Right kidney (tissue), 1 donor: Measurements from ENCODE around the gene NEK6.

Experiments
- DNase-seq: peaks from one replicate; pipeline ENCODE4 v3.0.0-alpha.2; 2016

Gene NEK6

DNA sequence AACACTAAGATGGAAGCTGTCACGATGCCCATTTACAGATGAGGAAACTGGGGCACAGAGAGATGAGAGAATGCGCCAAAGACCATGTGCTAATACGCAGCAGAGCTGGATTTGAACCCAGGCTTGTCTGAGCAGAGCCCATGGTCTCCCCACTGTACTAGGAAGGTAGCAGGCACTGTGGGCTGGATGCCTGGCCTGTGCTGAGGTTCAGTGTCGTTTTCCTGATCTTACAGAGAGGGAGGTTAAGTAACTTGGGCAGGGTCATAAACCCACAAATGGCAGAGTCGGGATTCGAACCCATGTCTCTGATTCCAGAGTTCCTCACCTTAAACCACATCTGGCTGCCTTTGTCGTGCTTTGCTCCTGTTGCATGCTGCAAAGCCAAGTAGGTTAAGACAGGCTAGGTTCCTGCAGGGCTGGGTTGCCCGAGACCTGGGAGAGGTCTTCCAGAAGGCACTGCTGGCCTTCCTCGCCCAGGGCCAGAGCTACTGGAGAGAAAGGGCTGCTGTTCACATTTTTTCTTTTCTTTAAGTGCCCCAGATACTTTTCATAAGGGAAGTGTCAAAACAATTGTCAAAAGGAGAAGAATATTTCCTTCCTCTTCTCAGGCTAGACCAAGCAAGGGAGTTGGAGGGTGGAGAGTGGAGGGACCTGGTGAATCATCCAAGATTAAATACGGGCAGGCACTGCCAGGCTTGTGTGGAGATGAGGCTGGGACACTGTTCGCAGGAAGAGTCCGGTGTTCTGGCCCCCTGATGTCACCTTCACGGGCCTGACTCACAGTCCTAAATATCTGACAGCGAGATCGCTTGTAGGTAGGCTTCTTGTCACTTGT lies 3.2 kb downstream of the NEK6 start:
- DNase-seq, result no peak

DNA sequence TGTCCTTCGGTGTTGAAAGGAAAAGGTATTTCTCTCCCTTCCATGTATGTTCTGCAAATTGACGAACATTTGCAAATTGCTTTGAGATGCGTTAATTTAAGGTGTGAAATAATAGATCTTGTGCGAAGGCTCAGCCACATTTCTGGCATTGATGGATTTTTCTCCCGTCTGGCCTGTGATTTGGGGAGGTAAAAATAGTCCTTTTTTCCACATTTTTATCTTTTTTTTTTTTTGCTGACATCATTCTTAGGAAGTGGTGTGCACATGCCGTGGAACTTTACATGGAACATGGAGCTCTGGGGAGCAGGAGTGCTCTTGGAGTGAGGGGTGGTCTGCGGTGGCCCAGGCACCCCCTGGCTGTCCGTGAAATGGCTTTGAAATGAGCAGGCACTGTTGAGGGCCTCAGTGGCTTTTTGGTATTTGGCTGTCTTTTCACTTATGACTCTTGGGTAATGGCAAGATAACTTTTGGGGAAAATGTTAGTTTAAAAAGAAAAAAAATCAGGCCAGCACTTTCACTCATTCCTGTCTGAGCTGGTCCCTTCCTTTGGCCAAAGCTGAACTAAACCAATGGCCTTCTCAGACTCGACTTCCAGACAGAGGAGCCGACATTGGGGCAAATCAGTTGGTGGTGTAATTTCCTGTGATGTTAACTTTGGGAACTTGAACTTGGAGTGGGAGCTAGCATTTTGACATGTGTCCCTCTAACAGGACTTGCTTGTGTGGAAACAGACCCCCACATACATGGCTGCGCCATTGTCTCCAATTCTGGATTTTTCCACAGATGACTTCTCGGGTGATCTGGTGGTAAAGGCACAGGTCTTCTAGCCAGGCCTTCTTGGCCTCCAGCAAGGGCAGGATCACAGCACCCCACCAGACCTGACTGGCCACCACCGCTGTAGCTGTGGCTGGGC lies 4.2 kb downstream of the NEK6 start:
- no peak for DNase-seq

DNA sequence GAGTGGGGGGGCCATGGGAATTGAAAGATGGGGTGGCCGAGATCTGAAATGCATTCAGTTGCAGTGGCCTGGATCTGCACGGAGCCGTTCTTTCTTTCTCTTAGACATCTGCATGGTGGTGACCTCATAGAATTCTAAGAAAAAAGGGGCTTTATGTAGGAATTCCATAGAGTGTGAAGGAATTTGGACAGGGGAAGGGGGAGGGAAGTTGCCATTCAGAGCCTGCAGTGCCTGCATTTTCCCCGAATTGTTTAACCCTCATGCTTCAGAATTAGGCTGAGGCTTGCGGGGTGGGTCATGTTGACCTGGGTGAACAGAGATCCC lies 4.9 kb downstream of the NEK6 start:
- DNase-seq, result no peak

DNA sequence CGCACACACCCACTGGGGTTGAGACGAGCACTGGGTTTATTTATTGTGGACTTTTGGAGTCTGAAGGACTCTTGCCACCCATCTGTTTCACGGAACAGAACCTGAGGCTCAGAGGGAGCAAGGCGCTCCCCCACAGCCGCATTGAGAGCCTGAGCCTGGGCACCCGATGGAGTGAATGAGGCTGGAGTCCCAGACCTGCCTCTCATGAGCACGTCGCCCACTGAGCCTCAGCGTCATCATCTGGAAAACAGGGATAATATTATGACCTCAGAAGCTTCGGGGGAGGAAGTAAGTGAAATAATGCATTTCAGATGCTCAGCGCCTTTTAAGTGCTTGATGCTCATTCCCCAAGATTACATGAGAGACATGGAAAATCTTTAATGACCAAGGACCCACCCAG lies 5.5 kb downstream of the NEK6 start:
- no peak for DNase-seq

DNA sequence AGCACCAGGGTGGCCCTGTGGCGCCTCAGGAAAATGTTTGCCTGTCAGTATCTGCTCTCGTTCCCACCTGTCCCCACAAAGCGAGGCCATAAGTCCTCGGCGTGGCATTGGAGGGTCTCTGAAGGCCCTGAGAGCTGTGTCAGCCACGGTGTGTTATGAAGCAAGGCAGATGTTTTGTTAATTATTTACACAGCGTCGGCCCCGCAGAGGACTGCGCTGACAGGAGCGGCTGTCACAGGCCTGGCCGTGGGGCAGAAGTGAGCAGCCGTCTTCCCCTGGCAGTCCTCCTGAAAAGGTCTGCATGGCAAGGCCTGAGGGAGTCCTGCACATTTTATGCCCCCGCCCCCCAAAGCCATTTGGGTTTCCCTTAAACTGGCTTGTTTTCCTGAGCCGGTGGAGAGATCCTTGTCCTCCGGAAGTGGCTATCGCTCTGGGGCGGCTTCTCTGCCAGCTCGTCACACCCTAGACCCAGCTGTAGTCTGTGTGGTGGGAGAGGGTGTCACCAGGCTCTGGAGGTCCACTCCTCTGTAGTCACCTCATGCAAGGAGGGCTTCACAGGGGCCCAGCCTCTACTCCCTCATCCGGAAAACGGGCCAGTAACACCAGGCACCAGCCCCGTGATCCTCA lies 6.2 kb downstream of the NEK6 start:
- no peak for DNase-seq

DNA sequence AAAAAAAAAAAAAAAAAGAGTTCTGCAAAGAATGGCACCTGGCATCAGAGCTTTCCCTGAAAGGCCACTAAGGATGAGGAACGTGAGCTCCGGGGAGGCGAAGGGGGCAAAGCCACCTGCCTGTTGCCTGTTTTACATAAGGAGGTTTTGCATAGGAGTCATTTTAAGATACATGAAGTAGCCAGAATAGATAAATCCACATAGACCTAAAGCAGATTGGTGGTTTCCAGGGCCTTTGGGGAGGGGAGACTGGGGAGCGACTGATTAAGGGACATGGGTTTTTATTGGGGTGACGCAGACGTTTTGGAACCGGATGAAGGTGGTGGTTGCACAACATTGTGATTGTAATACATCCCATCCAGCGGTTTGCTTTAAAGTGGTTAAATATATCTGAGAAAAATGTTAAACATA lies 7.1 kb downstream of the NEK6 start:
- no peak for DNase-seq

DNA sequence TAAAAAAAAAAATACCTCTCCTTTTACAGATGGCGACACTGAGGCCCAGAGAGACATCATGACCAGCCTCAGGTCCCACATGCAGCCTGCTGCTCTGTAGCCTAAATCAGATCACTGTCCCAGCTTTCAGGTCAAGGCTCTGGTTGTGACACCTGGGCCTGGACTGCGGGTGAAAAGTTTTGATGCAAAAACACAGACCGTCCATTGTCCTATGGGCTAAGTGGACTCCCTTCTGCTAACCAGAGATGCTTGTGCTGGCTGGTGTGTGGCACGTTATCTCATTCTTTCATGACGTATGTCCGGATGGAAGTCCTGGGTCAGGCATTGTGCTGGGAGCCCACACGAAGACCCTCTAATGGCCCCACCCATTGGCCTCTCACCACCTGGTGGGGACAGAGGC lies 7.8 kb downstream of the NEK6 start:
- no peak for DNase-seq

DNA sequence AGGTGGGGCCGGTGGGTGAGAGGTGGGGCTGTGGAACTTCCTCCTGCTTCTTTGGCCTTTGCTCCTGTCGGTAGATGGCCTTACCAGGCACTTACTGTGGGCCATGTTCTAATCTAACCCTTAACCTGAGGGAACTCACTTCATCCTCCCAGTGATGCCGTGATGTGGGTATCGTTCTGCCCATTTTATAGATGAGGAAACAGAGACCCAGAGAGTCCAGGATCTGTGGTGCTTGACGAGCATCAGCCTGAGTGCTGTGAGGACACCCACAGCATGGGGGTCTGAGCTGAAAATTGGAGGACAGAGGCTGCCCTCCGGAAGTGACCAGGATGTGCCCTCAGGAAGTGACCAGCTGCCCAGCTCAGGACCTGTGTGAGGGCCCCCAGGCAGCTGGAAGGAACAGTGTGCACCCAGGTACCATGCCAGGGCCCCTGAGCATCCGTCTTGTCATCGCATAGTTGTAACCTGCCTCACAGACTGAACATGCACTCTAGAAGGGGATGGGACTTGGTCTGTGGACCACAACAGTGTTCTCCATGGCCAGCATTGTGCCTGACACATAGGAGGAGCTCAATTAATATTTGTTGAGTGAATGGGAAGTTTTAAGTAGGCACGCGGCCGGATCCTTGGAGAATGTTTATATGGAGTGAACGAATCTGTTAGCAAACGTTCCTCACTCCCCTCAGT lies 8.5 kb downstream of the NEK6 start:
- DNase-seq, result no peak

DNA sequence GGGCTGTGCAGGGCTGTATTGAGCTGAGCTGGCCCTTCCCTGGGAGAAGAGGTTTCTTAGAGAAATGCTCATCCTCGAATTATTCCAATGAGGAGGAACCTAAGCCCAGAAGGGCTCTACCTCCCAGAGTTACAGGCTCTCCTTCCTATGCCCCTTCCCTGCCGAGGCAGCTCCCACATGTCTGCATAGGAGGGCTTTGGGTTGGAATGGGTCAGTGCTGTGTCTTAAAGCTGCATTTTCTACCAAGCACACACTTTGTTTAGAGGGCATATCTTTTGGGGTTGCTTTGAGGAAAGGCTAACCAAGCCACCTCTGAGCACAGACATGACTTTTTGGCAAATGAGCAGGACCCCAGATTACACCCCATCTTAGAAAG lies 9.1 kb downstream of the NEK6 start:
- no peak for DNase-seq

DNA sequence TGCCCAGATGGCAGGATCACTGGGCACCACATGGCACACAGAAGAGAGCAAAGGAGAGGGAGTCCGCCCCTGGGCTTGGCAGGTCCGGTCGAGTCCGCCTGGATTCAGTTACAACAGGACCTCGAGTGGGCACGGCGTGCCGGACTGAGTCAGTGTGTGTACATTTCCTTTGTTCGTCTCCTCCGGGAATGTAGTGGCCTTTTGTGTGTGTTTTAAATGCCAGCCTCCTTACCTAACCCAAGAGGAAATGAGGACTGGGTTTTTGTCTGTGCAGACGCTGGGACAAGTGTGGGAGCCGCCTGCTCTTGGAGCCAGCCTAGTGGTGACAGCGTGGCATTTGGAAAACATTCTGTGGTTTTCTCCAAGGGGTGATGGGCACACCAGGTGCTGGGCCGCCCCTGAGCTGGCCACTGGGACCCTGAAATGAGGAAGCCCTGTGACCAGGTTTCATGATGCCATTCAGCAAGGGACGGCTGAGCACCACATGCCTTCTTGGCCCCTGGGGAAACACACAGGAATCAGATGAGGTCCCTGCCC lies 9.6 kb downstream of the NEK6 start:
- no peak for DNase-seq

DNA sequence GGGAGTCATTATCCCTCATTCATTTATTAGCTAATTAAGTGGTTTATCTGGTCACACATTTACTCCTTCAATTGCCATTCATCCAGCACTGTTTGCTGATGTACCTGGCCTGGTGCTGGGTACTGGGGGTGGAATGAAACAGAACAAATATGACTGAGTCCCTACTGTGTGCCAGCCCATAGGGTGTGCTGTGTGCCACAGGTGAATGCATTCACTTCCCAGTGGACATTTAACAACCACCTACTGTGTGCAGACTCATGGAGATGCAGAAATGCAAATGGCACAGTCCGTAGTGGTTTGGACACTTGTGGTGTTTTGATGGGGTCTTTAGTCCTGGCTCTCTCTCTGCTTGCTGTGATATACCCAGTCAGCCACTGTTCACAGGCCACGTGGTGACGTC lies 10.5 kb downstream of the NEK6 start:
- DNase-seq, result no peak

DNA sequence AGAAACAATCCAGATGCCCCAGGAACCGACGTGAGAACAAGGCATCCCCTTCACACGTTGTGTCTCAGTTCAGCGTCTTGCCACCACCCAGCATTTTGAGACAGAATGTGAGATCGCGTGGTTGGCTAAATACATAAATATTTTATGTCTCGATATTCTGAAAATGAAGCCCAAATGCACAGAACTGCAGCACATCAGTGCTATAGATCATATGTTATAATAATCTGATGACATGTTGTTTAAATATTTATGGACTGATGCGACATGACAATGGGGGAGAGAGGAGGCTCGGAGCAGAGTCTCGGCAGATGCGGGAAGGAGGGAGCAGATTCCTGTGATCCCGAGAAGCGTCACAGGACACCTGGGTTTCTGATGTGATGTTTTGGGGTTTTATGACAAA lies 10.9 kb downstream of the NEK6 start:
- DNase-seq, result no peak

DNA sequence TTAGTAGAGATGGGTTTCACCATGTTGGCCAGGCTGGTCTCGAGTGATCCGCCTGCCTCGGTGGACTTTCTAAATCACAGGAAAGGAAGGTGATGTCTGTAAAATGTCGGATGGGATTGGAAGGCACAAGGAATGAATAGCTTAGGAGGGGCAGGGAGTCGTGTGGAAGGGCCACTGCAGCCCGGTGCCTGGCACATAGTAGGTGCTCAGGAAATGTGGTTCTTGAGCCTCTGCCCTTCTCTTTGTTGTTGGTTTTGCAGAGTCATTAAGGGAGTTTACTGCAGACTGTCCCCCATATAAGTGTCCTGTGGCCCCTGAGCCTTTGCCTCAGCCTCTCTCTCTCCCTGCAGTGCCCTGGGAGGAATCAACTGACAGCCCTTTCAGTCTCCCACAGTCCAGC lies 11.8 kb downstream of the NEK6 start:
- DNase-seq, result no peak

DNA sequence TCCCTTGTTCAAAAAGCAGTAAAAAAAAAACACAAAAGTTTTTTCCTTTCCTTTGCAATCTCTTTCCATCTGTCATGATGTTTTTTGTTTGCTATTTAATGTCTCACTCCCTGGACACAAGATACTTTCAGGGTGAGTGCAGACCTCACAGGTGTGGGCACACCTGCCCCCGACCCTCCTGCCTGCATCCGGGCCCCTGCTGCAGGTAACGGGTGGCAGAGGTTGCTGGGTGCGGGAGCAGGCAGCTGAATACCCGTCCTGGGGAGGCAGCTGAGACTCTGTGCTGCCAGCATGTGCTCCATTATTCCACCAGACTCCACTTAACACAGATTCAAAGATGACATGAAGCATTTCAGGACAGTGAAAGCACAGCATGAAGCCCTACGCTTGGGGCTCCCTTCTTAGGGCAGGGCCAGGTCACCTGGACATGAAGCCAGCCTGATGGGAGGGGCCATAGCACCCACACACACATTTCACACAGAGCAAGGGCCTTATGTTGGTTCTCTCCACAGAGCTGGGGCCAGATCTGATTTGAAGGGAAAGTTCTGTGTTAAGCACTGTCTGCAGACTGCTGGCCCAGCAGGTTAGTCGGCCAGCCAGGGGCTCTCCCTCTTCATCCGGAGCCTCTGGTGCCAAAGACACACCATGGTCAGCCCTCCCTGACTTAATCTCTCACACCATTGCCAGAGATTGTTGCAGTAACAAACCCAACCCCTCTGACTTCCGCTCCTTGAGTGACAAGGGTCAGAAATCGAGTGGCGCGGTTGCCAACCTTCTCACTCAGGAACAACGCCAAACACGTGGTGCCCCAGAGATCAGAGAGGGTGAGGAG lies 13.0 kb downstream of the NEK6 start:
- no peak for DNase-seq

DNA sequence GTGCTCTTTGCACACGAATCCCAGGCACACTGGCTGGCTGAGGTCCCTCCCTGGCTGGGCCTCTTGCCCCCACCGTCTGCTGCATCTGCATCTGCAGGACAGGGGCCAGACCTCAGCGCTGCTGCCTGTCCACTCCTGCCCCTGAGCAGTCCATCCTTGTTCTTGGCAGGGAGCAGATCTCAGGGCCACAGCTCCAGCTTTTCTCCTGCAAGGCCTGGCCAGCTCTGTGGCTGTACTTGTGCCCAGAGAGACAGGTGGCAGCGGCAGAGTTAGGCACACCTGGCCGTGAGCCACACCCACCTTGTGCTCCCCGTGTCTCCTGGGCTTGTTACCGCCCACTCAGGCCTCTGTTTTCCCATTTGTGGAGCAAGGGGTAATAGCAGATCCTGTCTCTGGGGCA lies 13.9 kb downstream of the NEK6 start:
- DNase-seq, result no peak

DNA sequence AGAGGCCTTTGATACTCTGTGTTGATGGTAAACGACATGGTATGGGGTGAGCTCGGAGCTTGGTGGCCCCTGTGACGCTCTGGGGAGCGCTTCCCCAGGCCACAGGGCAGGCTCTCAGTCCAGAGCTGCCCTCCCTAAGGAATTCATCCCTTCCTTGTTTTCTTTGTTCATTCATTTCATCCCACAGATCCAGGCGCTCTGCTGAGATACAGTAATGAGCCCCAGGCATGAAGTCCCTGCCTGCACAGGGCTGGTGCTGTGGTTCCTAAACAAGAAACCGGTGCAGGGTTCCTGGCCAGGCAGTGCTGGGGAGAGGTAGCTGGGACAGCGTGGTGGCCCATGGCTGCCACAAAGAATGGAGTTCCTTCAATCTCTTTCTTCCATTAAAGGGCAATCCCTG lies 14.4 kb downstream of the NEK6 start:
- no peak for DNase-seq

DNA sequence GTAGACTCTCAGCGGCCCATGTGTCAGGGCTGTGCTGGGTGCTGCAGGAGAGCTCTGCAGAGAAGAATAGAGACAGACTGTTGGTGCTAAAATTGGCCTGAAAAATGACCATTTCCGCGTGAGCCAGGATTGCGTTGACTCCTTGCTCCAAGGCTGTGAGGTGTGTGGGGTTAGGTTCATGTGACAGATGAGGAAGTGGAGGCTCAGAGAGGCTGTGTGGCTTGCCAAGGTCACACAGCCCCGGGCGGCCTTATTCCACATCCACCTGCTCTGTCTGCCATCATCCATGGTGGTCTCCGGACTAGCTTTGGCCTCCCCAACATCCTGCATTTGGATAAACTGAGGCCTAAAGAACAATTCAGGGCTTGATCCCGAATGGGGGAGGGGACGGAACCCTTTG lies 15.2 kb downstream of the NEK6 start:
- DNase-seq, result no peak

DNA sequence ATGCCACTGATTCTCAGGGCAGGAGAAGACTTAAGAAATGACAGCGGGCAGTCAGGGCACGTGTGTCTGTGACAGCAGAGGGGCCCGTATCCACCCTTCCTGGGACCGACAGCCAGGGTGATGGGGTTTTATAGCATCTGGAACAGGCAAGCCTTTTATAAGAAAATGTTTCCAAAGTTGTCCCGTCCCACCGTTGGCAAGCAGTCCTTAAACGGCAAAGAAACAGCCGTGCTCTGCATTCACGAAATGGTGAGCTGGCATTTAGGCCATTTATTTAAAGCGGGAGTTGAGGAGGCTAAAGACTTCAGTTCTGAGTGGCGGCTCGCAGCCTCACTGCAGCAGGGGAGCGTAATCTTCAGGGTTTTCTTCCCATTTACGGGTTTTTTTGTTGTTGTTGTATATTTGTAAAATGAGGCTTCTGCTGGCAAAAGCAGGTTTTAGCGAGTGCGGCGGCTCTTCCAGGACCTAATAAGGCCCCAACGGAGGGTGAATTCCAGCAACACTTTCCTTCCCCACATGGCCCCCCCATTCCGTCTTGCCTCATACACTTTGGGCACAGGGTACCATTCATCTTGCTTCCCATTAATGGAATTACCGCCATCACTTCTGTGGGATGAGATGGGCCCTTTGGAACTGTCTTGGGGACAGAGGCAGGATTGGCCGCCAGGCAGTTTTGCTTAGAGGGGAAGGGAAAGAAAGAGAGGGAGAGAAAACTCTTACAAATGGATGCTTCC lies 15.8 kb downstream of the NEK6 start:
- DNase-seq, result no peak

DNA sequence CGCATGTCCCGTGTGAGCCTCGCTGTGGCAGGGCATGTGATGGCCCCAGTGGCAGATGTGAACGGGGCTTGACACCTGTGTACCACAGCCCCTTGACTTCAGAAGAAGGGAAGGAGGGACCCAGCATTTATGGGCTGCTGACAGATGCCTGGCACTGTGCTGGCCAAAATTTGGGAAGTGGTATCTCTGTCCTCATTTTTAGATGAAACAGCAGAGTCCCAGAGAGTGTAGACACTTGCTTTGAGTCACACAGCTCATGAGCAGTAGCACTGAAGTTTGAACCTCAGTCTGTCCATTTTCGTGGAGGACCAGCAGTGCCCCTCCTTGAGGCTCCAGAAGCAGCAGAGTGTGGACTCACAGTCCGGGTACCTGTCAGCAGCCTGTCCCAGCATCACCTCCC lies 16.5 kb downstream of the NEK6 start:
- no peak for DNase-seq

DNA sequence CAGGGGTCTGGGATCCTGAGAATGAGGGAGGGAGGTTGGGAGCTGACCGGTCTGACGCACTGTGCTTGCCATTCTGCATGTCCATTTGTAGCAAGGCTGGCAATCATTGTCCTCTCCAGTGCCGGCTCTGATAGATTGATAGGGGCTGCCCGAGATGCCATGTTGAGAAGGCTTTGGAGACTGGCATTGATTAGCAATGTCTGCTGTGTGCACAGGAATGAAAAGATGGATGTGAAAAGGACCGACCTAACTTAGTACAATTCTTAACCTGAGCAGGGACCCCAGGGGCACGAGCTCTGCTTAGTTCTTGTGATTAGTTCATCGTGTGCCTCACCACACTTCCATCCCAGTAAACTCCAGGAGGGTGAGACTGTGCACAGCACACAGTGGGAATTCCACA lies 17.0 kb downstream of the NEK6 start:
- no peak for DNase-seq

DNA sequence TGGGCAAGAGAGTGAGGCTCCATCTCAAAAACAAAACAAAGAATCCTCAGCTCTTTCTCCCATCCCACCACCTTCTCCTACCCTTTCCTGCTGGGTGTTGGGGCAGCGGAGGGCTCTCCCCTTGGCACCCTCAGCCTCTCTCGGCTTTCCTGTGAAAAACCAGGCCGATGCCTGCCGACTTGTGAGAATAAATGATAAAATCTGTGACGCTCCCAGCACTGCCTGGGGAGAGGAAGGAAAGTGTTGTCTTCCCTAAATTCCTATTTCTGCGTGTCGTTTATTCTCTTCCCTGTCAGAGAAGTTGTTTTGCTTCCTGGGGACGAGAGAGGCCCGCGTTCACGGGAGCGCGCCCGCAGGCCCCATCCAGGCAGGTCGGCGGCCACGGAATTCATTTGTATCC lies 19.7 kb downstream of the NEK6 start:
- DNase-seq, result no peak
